Ovary (tissue), 10 donors: Measurements from ENCODE around the gene CIDEC. TPM values are rescaled to one million over a fixed set of nuclear protein-coding genes. Genes with fewer than 3 reads are reported as not detected.

Source experiments
- DNase-seq, 5 donors: peaks; one replicate each; pipeline ENCODE4 v3.0.0-alpha.2; 2019 to 2020
- H3K27ac ChIP-seq, 2 donors: fragments of 200-600 bp; one replicate each; pipeline versions ENCODE4 v1.5.1 to v1.8.0; 2019 to 2022
- H3K27me3 ChIP-seq: fragments of 200-600 bp; one replicate; pipeline ENCODE4 v1.8.0; 2022
- H3K36me3 ChIP-seq: fragments of 200-600 bp; sonication (generic); one replicate; pipeline ENCODE4 v1.5.1; 2019
- H3K4me1 ChIP-seq: one replicate; pipeline ENCODE4 v1.8.1; 2013; ENCODE audit warnings: mild to moderate bottlenecking, moderate library complexity; ENCODE audit not compliant: insufficient read depth
- H3K4me3 ChIP-seq: fragments of 200-600 bp; sonication (generic); one replicate; pipeline ENCODE4 v1.5.1; 2017
- H3K9me3 ChIP-seq, 2 donors: fragments of 200-600 bp in 1 of 2; sonication (generic) in 1 of 2; one replicate each; pipeline versions ENCODE4 v1.5.1 to v1.8.1; 2013 to 2019; ENCODE audit warnings: mild to moderate bottlenecking in 1 of 2, moderate library complexity in 1 of 2
- CTCF ChIP-seq, 3 donors: fragments of 450-650 bp in 2 of 3; fragments of 200-600 bp in 1 of 3; IDR thresholded peaks; one replicate each; pipeline versions ENCODE4 v1.5.1 to v1.8.0; 2016 to 2022; ENCODE audit warnings: antibody characterized with exemption in 3 of 3, mild to moderate bottlenecking in 1 of 3
- EP300 ChIP-seq: sonication (generic); formaldehyde crosslinking; IDR thresholded peaks from one replicate; pipeline ENCODE4 v1.6.1; 2017; ENCODE audit warnings: antibody characterized with exemption
- POLR2A ChIP-seq: fragments of 450-650 bp; IDR thresholded peaks from one replicate; pipeline ENCODE4 v1.6.1; 2017; ENCODE audit warnings: antibody characterized with exemption, mild to moderate bottlenecking, moderate library complexity
- whole genome bisulfite sequencing, 3 donors: extraction: QIAGEN DNeasy Blood & Tissue Kit in 1 of 3; methylation state at CpG; one replicate each; pipeline versions ENCODE4 v1.1.5 to v1.1.7; 2013 to 2017; 5-methylcytosine and 5-hydroxymethylcytosine counted together
- intact Hi-C, 4 donors: fragments of 100-400 bp; cut with DNase I; formaldehyde crosslinking; loops; one replicate each; pipeline versions ENCODE4 v1.11.0 to v1.15.1; 2022 to 2023
- long read RNA-seq, 3 donors: library from polyadenylated mRNA in 2 of 3; unstranded in 2 of 3; transcript quantifications; one replicate each; pipeline ENCODE4 v2.0.0 and lab custom pipeline, GENCODE V29; 2021 to 2026
- polyA plus RNA-seq, 2 donors: library from polyadenylated mRNA; stranded (reverse); fragments of 200-250 nt in 1 of 2; fragments of 350-450 nt in 1 of 2; fragmentation: Illumina TruSeq in 1 of 2; extraction: RNeasy Lipid Tissue Mini Kit (QIAGEN cat#74804) in 1 of 2; gene quantifications; one replicate each; pipeline ENCODE4 v1.2.3, GENCODE V29; 2013 to 2014
- total RNA-seq, 7 donors: library from RNA; depleted of rRNA in 2 of 7; stranded (reverse); fragments of >200 nt in 2 of 7; fragmentation: NEBNext Ultra II Directional in 3 of 7; extraction: Animal tissue kit (Norgen Biotek cat#: 25700) in 3 of 7; gene quantifications; one replicate each; pipeline versions ENCODE4 v1.1.0 to v1.2.4, GENCODE V29; 2016 to 2023
- donor health status: DM: no; HTN: no; CAD: no; lungs with moderate emphysema.
- donor health status: DM: no; HTN: no; CAD: no.
- donor health status: Bipolar disorder and iron deficiency.
- donor health status: DM: yes; HTN: yes; CAD: no.
- donor health status: DM: no; HTN: no; CAD: no.
- donor health status: DM: yes; HTN: yes; CAD: no.

CIDEC gene, protein sequence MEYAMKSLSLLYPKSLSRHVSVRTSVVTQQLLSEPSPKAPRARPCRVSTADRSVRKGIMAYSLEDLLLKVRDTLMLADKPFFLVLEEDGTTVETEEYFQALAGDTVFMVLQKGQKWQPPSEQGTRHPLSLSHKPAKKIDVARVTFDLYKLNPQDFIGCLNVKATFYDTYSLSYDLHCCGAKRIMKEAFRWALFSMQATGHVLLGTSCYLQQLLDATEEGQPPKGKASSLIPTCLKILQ
- total RNA-seq: 1 to 10 TPM in 2 of 7 donors, under 1 TPM in 1, not detected in 4; 0.23 to 3.0 (median 1.2) TPM
- polyA plus RNA-seq: 1 to 10 TPM in 1 of 2 donors, not detected in 1; 1.4 TPM
- long read RNA-seq, donor 1, partial matches to known transcripts: 0 of 1 reads
- long read RNA-seq, donor 1, other reads (novel, unspliced or antisense): 1 of 1 reads
- long read RNA-seq, donor 2: 0 reads
- long read RNA-seq, donor 3, partial matches to known transcripts: 0 of 2 reads
- long read RNA-seq, donor 3, other reads (novel, unspliced or antisense): 1 of 2 reads

DNA sequence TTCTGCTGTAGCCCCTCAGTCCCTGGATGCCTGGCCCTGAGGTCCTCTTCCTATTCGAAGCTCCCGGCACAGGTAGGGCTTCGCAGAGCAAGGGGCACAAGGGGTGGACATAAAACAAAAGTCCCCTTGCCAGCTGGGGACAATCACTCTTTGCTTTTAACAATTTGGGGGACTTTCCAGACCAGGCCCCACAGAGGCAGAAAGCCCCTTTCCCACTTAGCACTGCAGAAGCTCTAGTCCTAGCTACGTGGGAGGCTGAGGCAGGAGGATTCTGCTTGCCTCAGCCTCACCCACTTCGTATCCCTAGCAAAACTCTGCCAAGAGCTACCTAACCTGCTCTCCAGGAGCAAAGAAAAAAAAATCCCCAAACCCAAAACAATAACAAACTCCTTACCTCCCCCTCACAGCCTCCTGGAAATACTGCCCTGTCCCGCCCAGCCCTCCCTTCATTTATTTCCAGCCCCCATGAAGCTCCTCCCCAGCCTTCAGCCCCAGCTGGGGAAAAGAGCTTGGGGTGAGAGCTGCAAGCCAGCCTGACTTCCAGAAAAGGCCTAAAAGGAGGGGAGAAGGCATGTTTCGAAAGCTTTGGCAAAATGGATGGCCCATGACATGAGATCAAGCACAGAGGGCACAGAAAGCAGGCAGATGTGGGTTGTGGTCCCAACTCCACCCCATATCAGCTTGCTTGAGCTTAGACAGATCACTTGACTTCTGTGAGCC lies at the start of gene CIDEC:
TSS of gene CIDEC (minus strand) at position 424 of the 720 bp plus-strand sequence. CDS start 1,767 bp downstream, outside the sequence.
- Histone ChIP-seq H3K9me3 (no peaks in the 10 kb centered on the region), H3K27me3 (no peaks in the 10 kb centered on the region), H3K27ac (no peak within 1 kb of the TSS), H3K4me1 (no peaks in the 10 kb centered on the region), H3K36me3 (no peaks in the 10 kb centered on the region), H3K4me3 (no peak within 1 kb of the TSS)
- 71 to 82% (median 77%) methylated on average over 7 of the region's 7 CpGs for WGBS, 3 donors
- intact Hi-C loops: no loop called here
- TF ChIP-seq EP300 (no peak), POLR2A (no peak)
- DNase-seq: no peak

DNA sequence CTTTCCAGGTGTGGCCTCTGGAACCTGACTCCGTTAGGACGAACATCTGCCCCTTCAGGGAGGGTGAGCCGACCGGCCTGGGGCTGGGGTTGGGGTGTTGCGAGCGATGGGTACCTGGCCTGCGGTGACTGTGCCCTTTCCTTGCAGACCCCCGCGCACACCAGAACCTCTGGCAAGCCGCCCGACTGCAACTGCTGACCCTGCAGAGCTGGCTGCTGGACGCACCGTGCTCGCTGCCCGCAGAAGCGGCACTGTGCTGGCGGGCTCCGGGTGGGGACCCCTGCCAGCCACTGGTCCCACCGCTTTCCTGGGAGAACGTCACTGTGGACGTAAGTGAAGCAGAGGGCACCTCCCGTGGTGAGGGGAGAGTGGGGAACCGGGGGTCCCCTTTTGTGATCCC lies 48.1 kb upstream of the CIDEC start:
- no peak for TF ChIP-seq EP300
- no peak for TF ChIP-seq CTCF (IDR thresholded peaks at IDR 0.05)
- TF ChIP-seq POLR2A: no peak
- H3K4me1 ChIP-seq: peaks cover 7% of the 10 kb centered on the region
- H3K4me3 ChIP-seq: no peak overlapping the region
- no peaks in the 10 kb centered on the region for H3K27me3 ChIP-seq
- no peaks in the 10 kb centered on the region for H3K36me3 ChIP-seq
- intact Hi-C loops: no loop called here
- WGBS, 3 donors: 91 to 94% (median 94%) methylated on average over 22 to 23 of the region's 23 CpGs
- no peaks in the 10 kb centered on the region for H3K9me3 ChIP-seq
- no peak for DNase-seq
- H3K27ac ChIP-seq: no peak overlapping the region

DNA sequence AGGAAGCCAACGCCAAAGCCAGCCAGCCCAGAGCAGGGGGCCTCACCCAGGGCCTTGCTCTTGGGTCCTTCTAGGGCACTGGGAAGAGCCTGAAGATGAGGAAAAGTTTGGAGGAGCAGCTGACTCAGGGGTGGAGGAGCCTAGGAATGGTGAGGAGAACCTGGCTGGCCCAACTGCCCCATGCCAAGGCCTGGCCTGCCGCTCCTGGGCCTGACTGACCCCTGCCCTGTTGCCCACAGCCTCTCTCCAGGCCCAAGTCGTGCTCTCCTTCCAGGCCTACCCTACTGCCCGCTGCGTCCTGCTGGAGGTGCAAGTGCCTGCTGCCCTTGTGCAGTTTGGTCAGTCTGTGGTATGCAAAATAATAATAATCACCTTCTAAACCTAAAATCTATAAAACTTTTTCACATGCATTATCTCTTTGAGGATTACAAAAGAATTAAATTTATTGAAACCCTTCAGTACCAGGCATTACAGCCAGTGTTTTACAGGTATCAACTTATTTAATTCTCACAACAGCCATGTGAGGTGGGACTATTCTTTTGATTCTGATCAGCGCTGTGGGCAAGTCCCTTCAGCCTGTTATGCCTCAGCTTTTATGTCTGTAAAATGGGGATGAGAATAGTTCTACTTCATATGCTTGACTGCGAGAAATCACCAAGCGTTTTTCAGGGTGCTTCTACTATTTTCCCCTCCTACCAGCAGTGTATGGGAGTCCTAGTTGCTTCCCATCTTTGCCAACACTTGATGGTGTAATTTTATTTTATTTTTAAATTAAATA lies 38.4 kb upstream of the CIDEC start:
- intact Hi-C loops: loop anchor here in 2 of 4 donors (5.0 kb wide), 2 partner anchors 56 to 71 kb away; no protein-coding TSS in a partner anchor
- 80 to 89% (median 88%) methylated on average over 8 of the region's 8 CpGs for WGBS, 3 donors
- TF ChIP-seq POLR2A (no peak), CTCF (IDR thresholded peaks at IDR 0.05) (no peak), EP300 (no peak)
- Histone ChIP-seq H3K4me3 (no peak overlapping the region), H3K36me3 (no peaks in the 10 kb centered on the region), H3K27me3 (no peaks in the 10 kb centered on the region), H3K27ac (no peak overlapping the region), H3K9me3 (no peaks in the 10 kb centered on the region), H3K4me1 (peaks cover 13% of the 10 kb centered on the region)
- DNase-seq: no peak

GRCh38 chr3:9917820-9918219 lies 37.8 kb upstream of the CIDEC start:
- Histone ChIP-seq H3K4me3 (no peak overlapping the region), H3K9me3 (no peaks in the 10 kb centered on the region), H3K36me3 (no peaks in the 10 kb centered on the region), H3K4me1 (peaks cover 13% of the 10 kb centered on the region), H3K27ac (peak overlapping the region; percentile 36 to 82), H3K27me3 (no peaks in the 10 kb centered on the region)
- DNase-seq: peak in 3 of 5 donors; percentile 24 to 44 (median 35)
- WGBS, 3 donors: 78 to 91% (median 83%) methylated on average over 10 of the region's 10 CpGs
- TF ChIP-seq EP300 (no peak), CTCF (IDR thresholded peaks at IDR 0.05) (no peak)
- intact Hi-C loops: loop anchor here in 2 of 4 donors (5.0 kb wide), 2 partner anchors 56 to 71 kb away; no protein-coding TSS in a partner anchor
